Pancreas (tissue), 8 donors: ENCODE measurements around the gene LMTK2. TPM values are rescaled to one million over a fixed set of nuclear protein-coding genes. Genes with fewer than 3 reads are reported as not detected.

Experiments
- polyA plus RNA-seq, 2 donors: library from polyadenylated mRNA; stranded (reverse); fragments of 200-250 nt; gene quantifications; one replicate each; pipeline ENCODE4 v1.2.3, GENCODE V29; 2013
- total RNA-seq, 6 donors: library from RNA; stranded (reverse); fragmentation: NEBNext Ultra II Directional in 4 of 6; extraction: Animal tissue kit (Norgen Biotek cat#: 25700) in 4 of 6; gene quantifications; one replicate each; pipeline versions ENCODE4 v1.2.1 to v1.2.4, GENCODE V29; 2021 to 2023
- donor health status: healthy with polysubstance abuse.
- donor health status: DM: no; HTN: no; CAD: no; lungs with moderate emphysema.
- donor health status: DM: no; HTN: no; CAD: no.
- donor health status: Bipolar disorder and iron deficiency.
- donor health status: DM: yes; HTN: yes; CAD: no.
- donor health status: DM: no; HTN: no; CAD: no.
- donor health status: DM: no; HTN: no; CAD: no.
- donor health status: DM: yes; HTN: yes; CAD: no.

Gene LMTK2
- total and polyA plus RNA-seq, 8 donors, result 5.9 to 20.0 (median 16.5) TPM

Other genes with a start within 250 kb of the LMTK2 start
- gene ASNS, start 234.5 kb upstream of the LMTK2 start, total RNA-seq, result 100 to 1,000 TPM in 1 of 6 donors, 10 to 100 TPM in 5; 10.3 to 232 (median 18.6) TPM
- gene ASNS, start 234.5 kb upstream of the LMTK2 start, polyA plus RNA-seq, result 10 to 100 TPM; 27.5 to 91.5 TPM
- gene OCM2, start 116.7 kb upstream of the LMTK2 start, total RNA-seq, result not detected
- not detected for gene OCM2, start 116.7 kb upstream of the LMTK2 start, polyA plus RNA-seq
- gene BHLHA15, start 104.6 kb downstream of the LMTK2 start, total RNA-seq, result 100 to 1,000 TPM in 4 of 6 donors, 10 to 100 TPM in 2; 70.9 to 405 (median 172) TPM
- gene BHLHA15, start 104.6 kb downstream of the LMTK2 start, polyA plus RNA-seq, result 10 to 100 TPM; 32.5 to 98.0 TPM
- 10 to 100 TPM; 12.5 to 26.3 (median 20.0) TPM for gene TECPR1, start 145.4 kb downstream of the LMTK2 start, total RNA-seq
- 10 to 100 TPM; 16.2 to 36.3 TPM for gene TECPR1, start 145.4 kb downstream of the LMTK2 start, polyA plus RNA-seq
- gene BRI3, start 174.8 kb downstream of the LMTK2 start, total RNA-seq, result 100 to 1,000 TPM in 5 of 6 donors, 10 to 100 TPM in 1; 88.0 to 122 (median 118) TPM
- 100 to 1,000 TPM; 106 to 107 TPM for gene BRI3, start 174.8 kb downstream of the LMTK2 start, polyA plus RNA-seq